ENCODE measurements around the gene FAR2. TPM values are rescaled to one million over a fixed set of nuclear protein-coding genes. Genes with fewer than 3 reads are reported as not detected.

FAR2 gene
- total RNA-seq, 2 donors from 2014 or later: 1.0 TPM; not detected in 1

DNA sequence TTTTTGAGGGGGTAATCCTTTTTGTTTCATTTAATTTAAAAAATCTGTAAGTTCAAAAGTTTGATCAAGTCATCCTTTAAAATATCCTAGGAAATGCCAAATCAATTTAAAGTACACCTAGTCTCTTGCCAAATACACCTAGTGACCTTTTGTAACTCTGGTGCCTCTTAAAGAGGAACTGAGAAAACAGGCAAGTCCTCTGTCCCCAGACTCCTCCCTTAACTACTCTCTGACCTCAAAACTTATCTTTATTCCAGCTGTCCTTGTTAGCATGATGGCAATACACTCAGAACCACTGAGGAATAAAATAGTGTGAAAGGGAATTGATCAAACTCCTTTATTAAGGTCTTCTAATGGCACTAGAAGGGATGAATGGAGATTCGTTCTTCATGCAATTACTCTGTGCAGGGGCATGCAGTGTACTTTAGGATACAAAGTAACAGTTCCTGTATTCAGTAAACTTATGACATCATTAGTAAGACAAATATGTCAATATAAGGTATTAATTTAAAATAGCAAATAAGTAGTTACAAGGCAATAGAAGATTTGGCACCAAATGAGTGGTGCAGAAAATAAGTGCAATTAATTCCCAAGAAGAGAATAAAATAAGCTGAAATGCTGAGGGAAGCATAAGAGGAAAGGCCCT is 3.3 kb downstream of the FAR2 start:
- Histone ChIP-seq H3K9me3 (no peaks in the 10 kb centered on the region), H3K27me3 (peaks cover 0 to 12% of the 10 kb centered on the region in 2 donors), H3K36me3 (replicated peaks in 1 of 2; ENCODE audit: insufficient read depth in 1 of 2, low read depth in 2 of 2) (no peaks in the 10 kb centered on the region), H3K4me3 (no peak overlapping the region), H3K27ac (no peak overlapping the region), H3K4me1 (peaks cover 13% of the 10 kb centered on the region)
- DNase-seq: no peak
- intact Hi-C loops (cut with DNase I): no loop called here
- TF ChIP-seq POLR2A (IDR thresholded peaks at IDR 0.05): no peak
- TF ChIP-seq, protein P1, sequence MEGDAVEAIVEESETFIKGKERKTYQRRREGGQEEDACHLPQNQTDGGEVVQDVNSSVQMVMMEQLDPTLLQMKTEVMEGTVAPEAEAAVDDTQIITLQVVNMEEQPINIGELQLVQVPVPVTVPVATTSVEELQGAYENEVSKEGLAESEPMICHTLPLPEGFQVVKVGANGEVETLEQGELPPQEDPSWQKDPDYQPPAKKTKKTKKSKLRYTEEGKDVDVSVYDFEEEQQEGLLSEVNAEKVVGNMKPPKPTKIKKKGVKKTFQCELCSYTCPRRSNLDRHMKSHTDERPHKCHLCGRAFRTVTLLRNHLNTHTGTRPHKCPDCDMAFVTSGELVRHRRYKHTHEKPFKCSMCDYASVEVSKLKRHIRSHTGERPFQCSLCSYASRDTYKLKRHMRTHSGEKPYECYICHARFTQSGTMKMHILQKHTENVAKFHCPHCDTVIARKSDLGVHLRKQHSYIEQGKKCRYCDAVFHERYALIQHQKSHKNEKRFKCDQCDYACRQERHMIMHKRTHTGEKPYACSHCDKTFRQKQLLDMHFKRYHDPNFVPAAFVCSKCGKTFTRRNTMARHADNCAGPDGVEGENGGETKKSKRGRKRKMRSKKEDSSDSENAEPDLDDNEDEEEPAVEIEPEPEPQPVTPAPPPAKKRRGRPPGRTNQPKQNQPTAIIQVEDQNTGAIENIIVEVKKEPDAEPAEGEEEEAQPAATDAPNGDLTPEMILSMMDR (IDR thresholded peaks at IDR 0.05): no peak
- WGBS, 2 donors: 40 to 48% methylated on average over 1 of the region's 1 CpG
- ATAC-seq: no peak

DNA sequence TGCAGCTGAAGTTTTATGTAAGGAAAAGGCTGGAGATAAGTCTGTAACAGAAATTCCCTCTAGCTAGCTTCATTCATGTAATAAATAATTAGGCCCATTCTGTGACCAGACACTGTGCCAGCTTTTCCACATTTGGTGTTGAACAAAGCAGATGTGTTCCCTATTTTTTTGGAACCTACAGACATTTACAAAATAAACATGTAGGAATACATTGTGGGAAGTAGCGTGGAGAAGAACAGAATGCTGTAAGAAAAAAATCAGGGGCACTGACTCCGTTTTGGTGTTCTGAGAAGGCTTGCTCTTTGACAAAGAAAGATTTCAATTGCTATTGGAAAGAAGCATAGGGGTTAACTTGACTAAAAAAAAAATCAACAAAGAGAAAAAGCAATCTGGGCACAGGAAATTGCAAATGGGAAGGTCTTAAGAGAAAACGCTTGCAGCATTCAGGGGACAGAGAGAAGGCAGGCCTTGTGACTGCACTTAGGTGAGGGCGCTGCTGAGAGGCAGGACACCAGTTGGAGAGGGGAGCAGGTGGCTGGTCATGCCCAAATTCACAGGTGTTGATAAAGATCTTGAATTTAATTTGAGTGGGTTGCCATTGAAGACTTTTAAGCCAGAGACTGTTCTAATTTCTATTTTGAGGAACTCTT is 4.0 kb downstream of the FAR2 start:
- peaks cover 13% of the 10 kb centered on the region for H3K4me1 ChIP-seq
- H3K27me3 ChIP-seq: peaks cover 0 to 12% of the 10 kb centered on the region in 2 donors
- intact Hi-C loops (cut with DNase I): no loop called here
- H3K9me3 ChIP-seq: no peaks in the 10 kb centered on the region
- DNase-seq (no peak), ATAC-seq (no peak)
- no peak overlapping the region for H3K4me3 ChIP-seq
- WGBS, 2 donors: 55 to 58% methylated on average over 4 of the region's 4 CpGs
- no peak overlapping the region for H3K27ac ChIP-seq
- no peaks in the 10 kb centered on the region for H3K36me3 ChIP-seq (replicated peaks in 1 of 2; ENCODE audit: insufficient read depth in 1 of 2, low read depth in 2 of 2)
- TF ChIP-seq, protein P1 (IDR thresholded peaks at IDR 0.05): no peak
- TF ChIP-seq POLR2A (IDR thresholded peaks at IDR 0.05): no peak

DNA sequence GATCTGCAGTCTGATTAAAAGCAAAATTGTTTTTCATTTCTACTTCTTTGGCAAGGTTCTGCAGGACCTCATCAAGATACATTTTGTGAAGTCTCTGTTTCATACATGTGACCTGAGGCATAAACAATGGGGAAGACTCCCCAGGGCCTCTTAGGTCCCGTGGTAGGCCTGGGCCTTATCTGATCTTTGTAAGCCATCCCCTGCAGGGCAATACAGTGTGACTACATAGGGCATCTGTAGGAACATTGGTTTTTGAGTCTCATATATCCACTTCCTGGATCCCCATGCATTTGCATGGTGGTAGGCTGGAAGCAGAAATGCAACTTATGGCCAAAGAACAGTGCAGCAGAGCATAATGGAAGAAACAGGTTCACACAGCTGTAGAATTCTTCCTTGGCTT is 6.0 kb downstream of the FAR2 start:
- Histone ChIP-seq H3K27me3 (no peaks in the 10 kb centered on the region), H3K9me3 (no peaks in the 10 kb centered on the region), H3K36me3 (replicated peaks in 1 of 2; ENCODE audit: insufficient read depth in 1 of 2, low read depth in 2 of 2) (no peaks in the 10 kb centered on the region), H3K4me1 (no peaks in the 10 kb centered on the region), H3K27ac (no peak overlapping the region), H3K4me3 (no peak overlapping the region)
- no peak for DNase-seq
- intact Hi-C loops (cut with DNase I): no loop called here
- TF ChIP-seq, protein P1 (IDR thresholded peaks at IDR 0.05): no peak
- no peak for TF ChIP-seq POLR2A (IDR thresholded peaks at IDR 0.05)
- WGBS, 2 donors: 67 to 93% methylated on average over 1 of the region's 1 CpG
- ATAC-seq: no peak

DNA sequence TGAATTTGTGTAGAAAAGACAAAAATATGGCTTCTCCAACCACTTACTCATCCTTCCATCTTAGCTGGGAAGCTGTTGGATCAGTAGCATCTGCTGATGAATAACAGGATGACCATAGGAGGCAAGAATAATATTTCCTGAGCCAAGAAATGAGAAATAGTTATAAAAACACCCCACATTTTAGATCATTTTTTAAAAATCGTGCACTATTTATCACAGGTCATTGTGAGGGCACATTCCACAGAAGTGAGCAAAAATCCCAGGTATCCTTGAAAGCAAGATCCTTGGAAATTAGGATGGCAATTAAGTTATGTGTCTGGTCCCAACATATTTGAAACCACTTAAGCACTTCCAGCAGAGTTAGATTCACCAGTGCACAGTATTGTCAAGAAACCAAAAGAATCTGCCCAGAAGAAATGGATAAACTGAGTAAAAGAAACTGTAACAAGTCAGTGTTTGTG is 8.4 kb downstream of the FAR2 start:
- H3K9me3 ChIP-seq: no peaks in the 10 kb centered on the region
- H3K4me1 ChIP-seq: no peaks in the 10 kb centered on the region
- no peak overlapping the region for H3K27ac ChIP-seq
- TF ChIP-seq POLR2A (IDR thresholded peaks at IDR 0.05): no peak
- TF ChIP-seq, protein P1 (IDR thresholded peaks at IDR 0.05): no peak
- no peaks in the 10 kb centered on the region for H3K36me3 ChIP-seq (replicated peaks in 1 of 2; ENCODE audit: insufficient read depth in 1 of 2, low read depth in 2 of 2)
- DNase-seq (no peak), ATAC-seq (no peak)
- no peak overlapping the region for H3K4me3 ChIP-seq
- WGBS, 2 donors: 18 to 33% methylated on average over 1 of the region's 1 CpG
- intact Hi-C loops (cut with DNase I): no loop called here
- no peaks in the 10 kb centered on the region for H3K27me3 ChIP-seq
